GM18951 (cell line): ENCODE measurements around the gene SLC24A3.

Experiments
- POLR2A ChIP-seq: IDR thresholded peaks from 4 replicates; pipeline ENCODE4 v1.6.1; 2011; ENCODE audit warnings: mild to moderate bottlenecking; ENCODE audit not compliant: insufficient read length, insufficient read depth; ENCODE audit errors: extremely low read depth
- in situ Hi-C: fragments of 300-500 bp; cut with MboI; formaldehyde crosslinking; loops from one replicate; pipeline ENCODE4 v1.12.0; 2022; ENCODE audit warnings: low sequenced_read_pairs, mixed read lengths, inconsistent platforms; ENCODE audit not compliant: unreplicated experiment

The SLC24A3 gene

DNA sequence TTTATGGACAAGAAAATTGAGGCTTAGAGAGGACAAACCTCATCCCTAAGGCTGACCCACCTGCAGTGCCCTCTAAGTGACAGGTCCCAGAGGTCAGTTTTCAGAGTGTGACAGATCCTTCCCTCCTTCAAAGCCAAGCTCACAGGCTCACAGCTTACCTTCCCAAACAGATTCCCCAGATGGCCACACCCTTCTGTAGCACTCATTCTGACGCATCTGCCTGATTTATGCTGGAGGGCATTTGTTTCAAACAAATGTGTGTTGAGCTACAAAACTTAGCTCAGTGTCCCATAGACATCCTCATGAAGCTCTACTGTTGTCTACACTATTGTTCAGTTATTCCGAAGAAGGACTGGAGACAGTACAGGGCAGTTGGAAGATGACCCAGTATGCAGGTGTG is 485.0 kb downstream of the SLC24A3 start:
- in situ Hi-C loops: no loop called here
- no peak for TF ChIP-seq POLR2A

DNA sequence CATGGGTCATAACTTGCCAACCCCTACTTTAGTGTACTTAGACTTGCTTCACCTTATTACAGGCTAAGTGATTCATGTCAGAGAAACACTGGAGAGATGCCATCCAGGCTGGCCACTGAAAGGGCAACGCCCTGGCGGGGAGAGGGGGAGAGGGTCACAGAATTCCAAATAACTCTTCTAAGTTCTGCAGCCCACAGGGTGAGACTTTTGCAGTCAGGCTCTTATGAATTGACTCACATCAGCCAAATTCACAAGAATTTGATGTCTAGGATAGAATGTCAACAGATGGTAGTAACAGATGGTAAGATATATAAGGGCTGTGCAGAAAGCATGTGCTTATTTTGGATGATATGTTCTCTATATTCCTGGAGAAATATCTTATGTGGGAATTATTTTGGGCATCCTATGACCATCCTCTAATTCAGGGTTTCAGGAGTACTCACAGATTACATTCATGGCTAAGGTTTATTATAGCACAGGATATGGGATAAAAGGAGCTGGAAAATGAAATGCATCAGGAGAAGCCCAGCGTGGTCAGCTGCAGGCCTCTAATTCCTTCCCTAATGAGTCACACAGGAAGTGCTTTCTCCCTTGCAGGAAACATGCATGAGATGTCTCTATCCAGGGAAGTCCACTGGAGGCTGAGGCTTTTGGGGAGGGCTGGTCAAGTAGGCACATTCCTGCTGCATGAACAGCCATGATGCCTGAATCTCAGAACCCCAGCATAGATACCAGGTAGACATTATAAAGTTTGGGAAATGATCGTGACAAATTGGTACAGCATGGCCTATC is 486.9 kb downstream of the SLC24A3 start:
- no peak for TF ChIP-seq POLR2A
- in situ Hi-C loops: no loop called here

DNA sequence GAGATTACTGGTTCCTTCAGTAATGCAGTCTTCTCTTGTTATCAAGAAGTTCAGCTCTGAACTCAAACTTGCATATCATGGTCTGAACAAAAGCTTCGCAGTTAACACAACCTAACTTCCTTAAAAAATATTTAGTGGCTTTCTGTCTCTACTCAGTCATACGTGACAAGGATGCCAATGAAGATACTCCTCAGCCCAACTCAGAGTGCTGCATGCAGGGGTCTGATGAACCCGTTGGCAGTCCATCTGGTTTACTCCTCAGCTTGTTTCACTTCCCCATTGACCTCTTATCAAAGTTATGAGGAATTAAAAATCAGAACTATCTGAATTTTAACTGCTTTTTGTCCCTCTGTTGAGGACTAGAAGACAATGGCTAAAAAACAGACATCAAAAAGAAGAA is 489.0 kb downstream of the SLC24A3 start:
- no peak for TF ChIP-seq POLR2A
- in situ Hi-C loops: no loop called here

DNA sequence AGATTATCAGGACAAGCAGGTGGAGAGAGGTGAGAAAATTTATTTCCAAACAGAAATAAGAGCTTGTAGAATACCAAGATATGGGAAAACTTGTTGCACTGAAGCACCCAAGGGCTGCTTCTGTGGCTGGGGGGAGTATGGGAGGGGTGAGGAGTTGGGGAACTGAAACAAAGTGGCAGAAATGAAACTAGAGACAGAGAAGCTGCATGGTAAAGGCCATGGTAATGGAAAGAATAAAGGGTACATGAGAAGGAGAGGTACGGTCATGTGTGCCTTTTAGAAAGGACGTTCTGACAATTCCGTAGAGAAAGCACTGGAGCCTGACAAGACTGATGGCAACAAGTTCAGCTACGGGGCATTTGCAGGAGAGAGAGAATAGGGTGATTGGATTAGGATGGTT is 494.0 kb downstream of the SLC24A3 start:
- TF ChIP-seq POLR2A: no peak
- in situ Hi-C loops: no loop called here

DNA sequence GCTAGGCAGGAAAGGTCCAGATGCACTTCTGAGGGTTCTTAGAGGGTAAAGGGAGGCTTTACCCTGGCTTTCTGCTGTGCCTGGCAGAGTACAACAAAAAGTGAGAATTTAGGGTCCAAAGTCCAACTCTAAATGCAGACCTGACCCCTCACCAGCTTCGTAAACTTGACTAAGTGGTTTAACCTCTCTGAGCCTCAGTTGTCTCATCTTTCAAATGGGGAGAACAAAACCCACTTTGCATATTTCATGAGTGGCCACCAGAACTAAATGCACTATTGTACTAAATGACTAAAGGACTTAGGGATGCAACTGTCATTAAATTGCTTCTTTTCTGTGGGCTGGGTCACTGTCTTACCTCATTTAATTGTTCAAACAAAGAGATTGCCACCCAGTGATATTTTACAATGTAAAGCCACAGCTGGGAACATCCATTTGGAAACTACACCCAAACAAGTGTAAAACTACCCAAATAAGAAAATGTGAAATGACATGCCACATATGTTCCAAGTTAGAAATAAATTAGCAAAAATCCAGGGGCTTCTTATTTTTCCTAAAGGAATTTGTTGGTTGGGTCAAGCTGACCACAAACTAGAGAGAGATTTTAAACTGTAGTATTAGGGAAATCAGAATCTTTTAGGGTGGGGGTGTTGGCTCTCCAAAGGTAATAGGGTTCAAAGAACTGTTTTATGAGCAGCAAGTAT is 497.3 kb downstream of the SLC24A3 start:
- TF ChIP-seq POLR2A: no peak
- in situ Hi-C loops: no loop called here

DNA sequence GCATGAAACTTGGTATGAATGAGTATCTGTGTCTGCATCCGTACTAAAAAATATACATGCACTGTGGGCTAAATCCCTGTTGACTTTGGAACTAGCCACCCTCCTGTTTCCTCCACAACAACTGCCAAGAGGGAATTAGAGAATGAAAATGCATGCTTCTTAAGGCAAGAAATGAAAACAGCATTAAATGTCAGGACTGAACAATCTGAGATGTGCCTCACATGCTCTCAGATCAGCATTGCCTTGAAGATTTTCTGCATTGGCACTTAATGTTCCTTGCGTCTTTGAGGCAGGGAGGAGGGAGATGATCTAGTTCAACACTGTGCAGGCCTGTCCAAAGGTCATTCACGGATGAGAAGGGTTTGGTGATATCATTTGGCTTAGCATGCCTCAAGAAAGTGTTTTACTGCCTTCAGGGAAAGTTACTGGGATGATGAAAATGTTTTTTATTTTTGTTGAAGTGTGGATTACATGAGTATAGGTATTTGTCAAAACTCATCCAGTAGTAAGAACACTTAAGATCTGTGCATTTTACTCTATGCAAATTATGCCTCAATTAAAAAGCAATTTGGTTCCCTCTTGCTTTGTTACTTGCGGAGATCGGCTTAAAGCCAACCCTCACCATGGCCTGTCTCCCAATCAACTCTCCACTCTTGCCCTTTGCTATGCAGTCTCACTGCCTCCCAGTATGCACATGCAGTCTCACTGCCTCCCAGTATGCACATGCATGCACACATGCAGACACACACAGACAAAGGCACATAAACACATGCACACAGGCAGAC is 498.1 kb downstream of the SLC24A3 start:
- in situ Hi-C loops: no loop called here
- no peak for TF ChIP-seq POLR2A

DNA sequence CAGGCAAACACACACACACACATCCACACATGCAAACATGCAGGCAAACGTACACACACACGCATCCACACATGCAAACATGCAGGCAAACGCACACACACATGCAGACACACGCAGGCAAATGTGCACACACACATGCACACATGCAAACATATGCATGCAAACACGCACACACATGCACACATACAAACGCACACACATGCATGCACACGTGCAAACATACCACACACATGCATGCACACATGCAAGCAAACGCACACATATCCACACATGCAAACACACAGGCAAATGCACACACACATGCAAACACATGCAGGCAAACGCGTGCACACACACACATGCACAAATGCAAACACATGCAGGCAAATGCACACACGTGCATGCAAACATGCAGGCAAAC is 498.7 kb downstream of the SLC24A3 start:
- no peak for TF ChIP-seq POLR2A
- in situ Hi-C loops: no loop called here

DNA sequence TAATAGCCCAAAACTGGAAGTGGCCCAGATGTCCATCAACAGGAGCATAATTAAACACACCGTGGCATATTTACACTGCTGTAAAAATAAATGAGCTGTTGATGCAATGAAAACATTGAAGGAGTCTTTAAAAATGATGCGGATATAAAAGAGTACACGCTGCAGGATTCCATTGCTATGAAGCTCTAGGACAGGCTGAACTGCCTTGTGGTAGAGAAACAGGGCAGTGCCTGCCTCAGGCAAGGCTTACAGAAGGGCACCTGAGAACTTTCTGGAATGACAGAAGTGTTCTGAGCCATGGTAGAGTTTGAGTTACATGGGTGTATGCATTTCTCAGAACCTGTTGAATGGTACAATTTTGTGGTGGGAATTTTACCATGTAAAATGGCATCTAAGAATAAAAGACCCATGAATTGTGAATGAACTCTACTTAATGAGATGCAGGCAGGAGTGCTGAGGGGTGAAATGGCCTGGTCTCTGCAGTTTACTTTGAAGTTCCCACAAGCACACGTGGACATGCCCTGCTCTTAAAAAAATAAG is 500.3 kb downstream of the SLC24A3 start:
- TF ChIP-seq POLR2A: no peak
- in situ Hi-C loops: no loop called here

DNA sequence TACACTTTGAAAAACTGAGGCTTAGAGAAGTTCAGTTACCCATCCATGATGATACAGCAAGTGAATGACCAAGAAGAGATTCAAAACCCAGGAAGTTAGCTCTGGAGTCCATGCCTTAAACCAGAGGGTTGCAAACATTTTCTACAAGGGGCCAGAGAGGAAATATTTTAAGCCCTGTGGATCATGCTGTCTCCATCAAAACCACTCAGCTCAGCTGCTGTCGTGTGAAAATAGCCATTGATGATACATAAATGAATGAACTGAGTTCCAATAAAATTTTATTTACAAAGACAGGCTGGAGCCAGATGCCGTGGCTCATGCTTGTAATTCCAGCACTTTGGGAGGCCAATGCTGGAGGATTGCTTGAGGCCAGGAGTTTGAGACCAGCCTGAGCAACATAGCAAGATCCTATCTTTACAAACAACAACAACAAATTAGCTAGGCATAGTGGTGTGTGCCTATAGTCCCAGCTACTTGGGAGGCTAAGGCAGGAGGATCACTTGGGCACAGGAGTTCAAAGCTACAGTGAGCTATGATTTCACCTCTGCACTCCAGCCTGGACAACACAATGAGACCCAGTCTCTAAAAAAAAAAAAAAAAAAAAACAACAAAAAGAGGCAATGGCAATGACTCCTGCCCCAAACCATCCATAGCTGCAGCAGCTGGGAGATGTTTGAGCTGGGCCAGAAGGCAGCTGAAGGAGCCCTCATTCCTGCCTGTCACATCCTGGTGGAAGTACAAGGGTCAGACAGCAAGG is 501.6 kb downstream of the SLC24A3 start:
- in situ Hi-C loops: no loop called here
- no peak for TF ChIP-seq POLR2A

DNA sequence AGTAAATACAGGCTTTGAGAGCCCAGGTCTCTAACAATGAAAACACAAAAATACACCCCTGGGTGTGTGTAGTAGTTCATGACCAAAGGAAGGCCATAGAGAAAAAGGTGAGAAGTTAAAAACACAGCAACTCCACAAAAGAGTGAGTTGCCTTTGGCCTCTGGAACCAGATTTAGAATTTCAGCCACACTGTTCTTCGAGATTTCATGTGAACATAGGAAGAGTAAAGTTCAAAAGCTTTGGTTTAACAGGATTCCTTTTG is 502.1 kb downstream of the SLC24A3 start:
- in situ Hi-C loops: no loop called here
- no peak for TF ChIP-seq POLR2A

DNA sequence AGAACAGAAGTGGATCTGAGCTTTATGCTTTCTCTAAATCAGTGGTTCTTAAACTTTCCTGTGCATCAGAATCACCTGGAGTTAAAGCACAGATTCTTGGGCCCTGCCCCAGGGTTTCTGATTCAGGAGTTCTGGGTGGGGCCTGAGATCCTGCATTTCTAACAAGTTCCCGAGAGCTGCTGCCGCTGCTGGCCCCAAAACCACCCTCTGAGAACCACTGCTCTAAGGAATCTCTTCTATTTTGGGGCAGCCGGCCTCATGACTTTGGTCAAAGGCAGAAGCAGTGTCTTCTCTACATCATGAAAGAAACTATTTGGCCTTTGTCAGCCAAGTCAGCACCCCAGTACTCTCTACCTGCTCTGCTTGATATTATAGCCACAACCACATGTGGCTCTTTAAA is 503.5 kb downstream of the SLC24A3 start:
- in situ Hi-C loops: no loop called here

DNA sequence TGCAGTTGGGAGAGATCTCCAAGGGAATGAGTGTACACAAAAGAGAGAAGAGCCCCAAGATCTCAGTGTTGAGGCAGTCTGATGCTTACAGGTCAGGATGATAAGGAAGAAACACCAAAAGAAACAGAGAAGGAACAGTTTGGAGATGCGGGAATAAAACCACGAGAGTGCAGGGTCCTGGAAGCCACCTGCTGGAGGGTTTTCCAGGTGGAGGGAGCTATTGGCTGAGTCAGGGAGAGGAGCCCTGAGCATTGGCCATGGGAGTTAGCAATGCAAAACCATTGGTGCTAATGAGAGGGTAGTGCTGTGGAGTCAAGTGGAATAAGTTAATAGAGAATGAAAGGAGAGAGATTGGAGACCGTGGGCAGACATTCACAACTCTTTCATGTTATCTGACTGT is 506.4 kb downstream of the SLC24A3 start:
- in situ Hi-C loops: no loop called here
- TF ChIP-seq POLR2A: no peak

More for the DNA sequence above, 503.5 kb downstream of the SLC24A3 start:
- no peak for TF ChIP-seq POLR2A

DNA sequence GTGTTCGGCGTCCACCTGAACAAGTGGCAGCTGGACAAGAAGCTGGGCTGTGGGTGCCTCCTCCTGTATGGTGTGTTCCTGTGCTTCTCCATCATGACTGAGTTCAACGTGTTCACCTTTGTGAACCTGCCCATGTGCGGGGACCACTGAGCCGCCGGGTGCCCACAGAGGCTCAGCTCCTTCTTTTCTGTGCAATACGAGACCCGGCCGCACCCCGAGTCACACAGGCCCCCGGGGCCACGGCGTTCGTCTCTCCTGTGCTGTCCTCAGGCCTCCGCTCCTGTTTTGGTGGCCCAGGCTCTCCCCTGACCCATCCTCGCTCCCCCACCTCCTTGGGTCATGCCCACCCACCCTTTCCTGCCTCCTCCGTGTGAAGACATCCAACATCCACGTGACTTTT is 508.5 kb downstream of the SLC24A3 start:
- in situ Hi-C loops: no loop called here
- no peak for TF ChIP-seq POLR2A
